ENCODE results near the gene FEM1A.

- TF ChIP-seq PKNOX1 (IDR thresholded peaks at IDR 0.05): no peak
- TF ChIP-seq LEF1 (IDR thresholded peaks at IDR 0.05; ENCODE audit: borderline replicate concordance): no peak
- TF ChIP-seq FOXM1 (IDR thresholded peaks at IDR 0.05; ENCODE audit: borderline replicate concordance): no peak
- no peak for TF ChIP-seq SP1 (IDR thresholded peaks at IDR 0.05)
These were observed 3.4 kb downstream of the FEM1A start for GRCh38 chr19:4794971-4795370.
